SK-N-SH treated with all-trans-retinoic acid at 6 μM for 48 hours (cell line): ENCODE results near the gene MAPK7.

ENCODE experiments used
- ATAC-seq: fragments of 200-7000 bp; cut with Tn5 transposase; 3 replicates; pipeline ENCODE4 v1.9.1; 2020; ENCODE audit warnings: mild to moderate bottlenecking, moderate library complexity
- ARNTL ChIP-seq: fragments of 450-650 bp; formaldehyde crosslinking; IDR thresholded peaks from 2 replicates; pipeline ENCODE4 v1.5.0; 2020; ENCODE audit warnings: low read depth, mild to moderate bottlenecking, moderate library complexity, borderline replicate concordance
- BACH2 ChIP-seq: fragments of 250-450 bp; sonication (Bioruptor Pico); IDR thresholded peaks from 2 replicates; pipeline ENCODE4 v1.9.0; 2021; ENCODE audit warnings: mild to moderate bottlenecking, borderline replicate concordance
- CSDC2 ChIP-seq: fragments of 250-450 bp; sonication (Bioruptor Pico); IDR thresholded peaks from 2 replicates; pipeline ENCODE4 v1.5.0; 2020; ENCODE audit warnings: mild to moderate bottlenecking, moderate library complexity
- ESRRG ChIP-seq: fragments of 250-450 bp; sonication (Bioruptor Pico); IDR thresholded peaks from 2 replicates; pipeline ENCODE4 v1.6.1; 2021; ENCODE audit warnings: mild to moderate bottlenecking
- GLIS3 ChIP-seq: fragments of 250-450 bp; sonication (Bioruptor Pico); IDR thresholded peaks from 2 replicates; pipeline ENCODE4 v1.5.0; 2020; ENCODE audit warnings: mild to moderate bottlenecking, moderate library complexity
- ISL1 ChIP-seq: fragments of 250-450 bp; sonication (Bioruptor Pico); IDR thresholded peaks from 2 replicates; pipeline ENCODE4 v2.1.2; 2022; ENCODE audit warnings: mild to moderate bottlenecking, moderate library complexity
- OSR1 ChIP-seq: fragments of 250-450 bp; sonication (Bioruptor Pico); IDR thresholded peaks from 2 replicates; pipeline ENCODE4 v1.8.0; 2022; ENCODE audit warnings: moderate library complexity, mild to moderate bottlenecking, inconsistent platforms
- PPARA ChIP-seq: fragments of 250-450 bp; sonication (Bioruptor Pico); IDR thresholded peaks from 2 replicates; pipeline ENCODE4 v1.5.0; 2020; ENCODE audit warnings: mild to moderate bottlenecking, borderline replicate concordance
- RARB ChIP-seq: fragments of 250-450 bp; sonication (Bioruptor Pico); IDR thresholded peaks from 2 replicates; pipeline ENCODE4 v1.8.0; 2021; ENCODE audit warnings: mild to moderate bottlenecking, moderate library complexity
- SNAI2 ChIP-seq: fragments of 250-450 bp; sonication (Bioruptor Pico); IDR thresholded peaks from 2 replicates; pipeline ENCODE4 v1.5.0; 2020; ENCODE audit warnings: mild to moderate bottlenecking, moderate library complexity
- TCF4 ChIP-seq: fragments of 250-450 bp; sonication (Bioruptor Pico); IDR thresholded peaks from 2 replicates; pipeline ENCODE4 v1.8.0; 2021; ENCODE audit warnings: mild to moderate bottlenecking, moderate library complexity, borderline replicate concordance
- TOX ChIP-seq: fragments of 250-450 bp; sonication (Bioruptor Pico); IDR thresholded peaks from 2 replicates; pipeline ENCODE4 v1.8.0; 2021; ENCODE audit warnings: mild to moderate bottlenecking, moderate library complexity, borderline replicate concordance
- ZC3H10 ChIP-seq: fragments of 250-450 bp; sonication (Bioruptor Pico); IDR thresholded peaks from 2 replicates; pipeline ENCODE4 v1.5.1; 2021; ENCODE audit warnings: mild to moderate bottlenecking, moderate library complexity
- ZFP3 ChIP-seq: fragments of 250-450 bp; sonication (Bioruptor Pico); IDR thresholded peaks from 2 replicates; pipeline ENCODE4 v1.5.0; 2020; ENCODE audit warnings: mild to moderate bottlenecking, moderate library complexity
- ZFP30 ChIP-seq: fragments of 450-650 bp; formaldehyde crosslinking; IDR thresholded peaks from 2 replicates; pipeline ENCODE4 v1.5.0; 2022; ENCODE audit warnings: mild to moderate bottlenecking, moderate library complexity
- ZNF565 ChIP-seq: fragments of 450-650 bp; formaldehyde crosslinking; conservative IDR thresholded peaks from 2 replicates; pipeline ENCODE4 v1.5.0; 2020; ENCODE audit warnings: low read depth, mild to moderate bottlenecking, moderate library complexity
- ZNF70 ChIP-seq: fragments of 450-650 bp; formaldehyde crosslinking; IDR thresholded peaks from 2 replicates; pipeline ENCODE4 v1.5.0; 2020; ENCODE audit warnings: mild to moderate bottlenecking, moderate library complexity
- TF ChIP-seq, protein P1 (sequence below): fragments of 250-450 bp; sonication (Bioruptor Pico); IDR thresholded peaks from 2 replicates; pipeline ENCODE4 v1.5.1; 2020; ENCODE audit warnings: low read depth, mild to moderate bottlenecking, moderate library complexity
- TF ChIP-seq, protein P2 (sequence below): fragments of 250-450 bp; sonication (Bioruptor Pico); IDR thresholded peaks from 2 replicates; pipeline ENCODE4 v1.5.0; 2020; ENCODE audit warnings: mild to moderate bottlenecking, moderate library complexity
- TF ChIP-seq, protein P3 (sequence below): fragments of 250-450 bp; sonication (Bioruptor Pico); IDR thresholded peaks from 2 replicates; pipeline ENCODE4 v1.8.0; 2020; ENCODE audit warnings: mild to moderate bottlenecking, moderate library complexity, borderline replicate concordance
- TF ChIP-seq, protein P4 (sequence below): fragments of 250-450 bp; sonication (Bioruptor Pico); IDR thresholded peaks from 2 replicates; pipeline ENCODE4 v1.5.1; 2021; ENCODE audit warnings: mild to moderate bottlenecking, moderate library complexity

The MAPK7 gene

DNA sequence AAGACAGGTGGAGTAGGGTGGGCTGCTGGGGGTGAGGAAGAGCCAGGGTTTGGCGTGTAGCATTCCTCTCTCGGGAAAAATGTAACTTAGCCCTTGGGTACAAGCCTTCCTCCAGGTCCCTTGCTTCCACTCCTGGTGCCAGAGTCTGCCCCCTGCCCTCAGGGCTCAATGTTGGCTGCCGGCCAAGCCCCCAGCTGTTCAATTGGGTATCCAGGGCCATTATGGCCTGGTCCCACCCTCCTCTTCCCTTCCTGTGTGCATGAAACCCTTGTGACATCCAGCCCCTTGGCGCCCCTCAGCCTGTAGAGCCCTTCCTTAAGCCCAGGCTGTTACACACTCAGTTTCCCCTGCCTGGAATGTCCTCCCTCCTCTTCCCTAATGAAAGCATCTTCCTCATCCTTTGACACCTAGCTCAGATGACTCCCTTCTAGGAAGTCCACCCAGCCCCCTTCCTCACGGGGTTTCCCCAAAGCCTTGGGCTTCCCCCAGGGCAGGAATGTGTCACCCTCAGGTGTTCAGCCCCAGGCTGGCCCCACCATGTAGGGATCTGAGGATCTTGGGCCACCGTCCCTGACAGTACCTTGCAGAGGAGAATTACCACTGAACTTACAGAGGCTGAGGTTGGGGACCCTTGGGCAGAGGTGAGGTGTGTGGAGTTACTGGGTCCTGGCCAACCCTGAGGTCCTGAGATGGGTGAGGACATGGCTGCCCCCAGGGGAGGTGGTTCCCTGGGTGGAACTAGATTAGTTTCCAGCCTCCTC lies 45.7 kb upstream of the MAPK7 start:
- ATAC-seq, result no peak
- TF ChIP-seq ZNF70 (CRISPR knock-in tag) (no peak), TCF4 (no peak), ARNTL (CRISPR knock-in tag) (no peak), SNAI2 (CRISPR knock-in tag) (no peak), ZFP3 (CRISPR knock-in tag) (no peak), TOX (CRISPR knock-in tag) (no peak), ISL1 (CRISPR knock-in tag) (no peak), CSDC2 (CRISPR knock-in tag) (no peak), ZFP30 (CRISPR knock-in tag) (no peak), OSR1 (CRISPR knock-in tag) (no peak), RARB (CRISPR knock-in tag) (no peak), PPARA (no peak), ZC3H10 (CRISPR knock-in tag) (no peak), BACH2 (CRISPR knock-in tag) (no peak)
- TF ChIP-seq, protein P1, sequence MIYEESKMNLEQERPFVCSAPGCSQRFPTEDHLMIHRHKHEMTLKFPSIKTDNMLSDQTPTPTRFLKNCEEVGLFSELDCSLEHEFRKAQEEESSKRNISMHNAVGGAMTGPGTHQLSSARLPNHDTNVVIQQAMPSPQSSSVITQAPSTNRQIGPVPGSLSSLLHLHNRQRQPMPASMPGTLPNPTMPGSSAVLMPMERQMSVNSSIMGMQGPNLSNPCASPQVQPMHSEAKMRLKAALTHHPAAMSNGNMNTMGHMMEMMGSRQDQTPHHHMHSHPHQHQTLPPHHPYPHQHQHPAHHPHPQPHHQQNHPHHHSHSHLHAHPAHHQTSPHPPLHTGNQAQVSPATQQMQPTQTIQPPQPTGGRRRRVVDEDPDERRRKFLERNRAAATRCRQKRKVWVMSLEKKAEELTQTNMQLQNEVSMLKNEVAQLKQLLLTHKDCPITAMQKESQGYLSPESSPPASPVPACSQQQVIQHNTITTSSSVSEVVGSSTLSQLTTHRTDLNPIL (CRISPR knock-in tag), result no peak
- TF ChIP-seq, protein P2, sequence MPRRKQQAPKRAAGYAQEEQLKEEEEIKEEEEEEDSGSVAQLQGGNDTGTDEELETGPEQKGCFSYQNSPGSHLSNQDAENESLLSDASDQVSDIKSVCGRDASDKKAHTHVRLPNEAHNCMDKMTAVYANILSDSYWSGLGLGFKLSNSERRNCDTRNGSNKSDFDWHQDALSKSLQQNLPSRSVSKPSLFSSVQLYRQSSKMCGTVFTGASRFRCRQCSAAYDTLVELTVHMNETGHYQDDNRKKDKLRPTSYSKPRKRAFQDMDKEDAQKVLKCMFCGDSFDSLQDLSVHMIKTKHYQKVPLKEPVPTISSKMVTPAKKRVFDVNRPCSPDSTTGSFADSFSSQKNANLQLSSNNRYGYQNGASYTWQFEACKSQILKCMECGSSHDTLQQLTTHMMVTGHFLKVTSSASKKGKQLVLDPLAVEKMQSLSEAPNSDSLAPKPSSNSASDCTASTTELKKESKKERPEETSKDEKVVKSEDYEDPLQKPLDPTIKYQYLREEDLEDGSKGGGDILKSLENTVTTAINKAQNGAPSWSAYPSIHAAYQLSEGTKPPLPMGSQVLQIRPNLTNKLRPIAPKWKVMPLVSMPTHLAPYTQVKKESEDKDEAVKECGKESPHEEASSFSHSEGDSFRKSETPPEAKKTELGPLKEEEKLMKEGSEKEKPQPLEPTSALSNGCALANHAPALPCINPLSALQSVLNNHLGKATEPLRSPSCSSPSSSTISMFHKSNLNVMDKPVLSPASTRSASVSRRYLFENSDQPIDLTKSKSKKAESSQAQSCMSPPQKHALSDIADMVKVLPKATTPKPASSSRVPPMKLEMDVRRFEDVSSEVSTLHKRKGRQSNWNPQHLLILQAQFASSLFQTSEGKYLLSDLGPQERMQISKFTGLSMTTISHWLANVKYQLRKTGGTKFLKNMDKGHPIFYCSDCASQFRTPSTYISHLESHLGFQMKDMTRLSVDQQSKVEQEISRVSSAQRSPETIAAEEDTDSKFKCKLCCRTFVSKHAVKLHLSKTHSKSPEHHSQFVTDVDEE (CRISPR knock-in tag), result no peak
- TF ChIP-seq, protein P3, sequence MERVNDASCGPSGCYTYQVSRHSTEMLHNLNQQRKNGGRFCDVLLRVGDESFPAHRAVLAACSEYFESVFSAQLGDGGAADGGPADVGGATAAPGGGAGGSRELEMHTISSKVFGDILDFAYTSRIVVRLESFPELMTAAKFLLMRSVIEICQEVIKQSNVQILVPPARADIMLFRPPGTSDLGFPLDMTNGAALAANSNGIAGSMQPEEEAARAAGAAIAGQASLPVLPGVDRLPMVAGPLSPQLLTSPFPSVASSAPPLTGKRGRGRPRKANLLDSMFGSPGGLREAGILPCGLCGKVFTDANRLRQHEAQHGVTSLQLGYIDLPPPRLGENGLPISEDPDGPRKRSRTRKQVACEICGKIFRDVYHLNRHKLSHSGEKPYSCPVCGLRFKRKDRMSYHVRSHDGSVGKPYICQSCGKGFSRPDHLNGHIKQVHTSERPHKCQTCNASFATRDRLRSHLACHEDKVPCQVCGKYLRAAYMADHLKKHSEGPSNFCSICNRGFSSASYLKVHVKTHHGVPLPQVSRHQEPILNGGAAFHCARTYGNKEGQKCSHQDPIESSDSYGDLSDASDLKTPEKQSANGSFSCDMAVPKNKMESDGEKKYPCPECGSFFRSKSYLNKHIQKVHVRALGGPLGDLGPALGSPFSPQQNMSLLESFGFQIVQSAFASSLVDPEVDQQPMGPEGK (CRISPR knock-in tag), result no peak
- TF ChIP-seq, protein P4, sequence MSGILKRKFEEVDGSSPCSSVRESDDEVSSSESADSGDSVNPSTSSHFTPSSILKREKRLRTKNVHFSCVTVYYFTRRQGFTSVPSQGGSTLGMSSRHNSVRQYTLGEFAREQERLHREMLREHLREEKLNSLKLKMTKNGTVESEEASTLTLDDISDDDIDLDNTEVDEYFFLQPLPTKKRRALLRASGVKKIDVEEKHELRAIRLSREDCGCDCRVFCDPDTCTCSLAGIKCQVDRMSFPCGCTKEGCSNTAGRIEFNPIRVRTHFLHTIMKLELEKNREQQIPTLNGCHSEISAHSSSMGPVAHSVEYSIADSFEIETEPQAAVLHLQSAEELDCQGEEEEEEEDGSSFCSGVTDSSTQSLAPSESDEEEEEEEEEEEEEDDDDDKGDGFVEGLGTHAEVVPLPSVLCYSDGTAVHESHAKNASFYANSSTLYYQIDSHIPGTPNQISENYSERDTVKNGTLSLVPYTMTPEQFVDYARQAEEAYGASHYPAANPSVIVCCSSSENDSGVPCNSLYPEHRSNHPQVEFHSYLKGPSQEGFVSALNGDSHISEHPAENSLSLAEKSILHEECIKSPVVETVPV, result no peak

DNA sequence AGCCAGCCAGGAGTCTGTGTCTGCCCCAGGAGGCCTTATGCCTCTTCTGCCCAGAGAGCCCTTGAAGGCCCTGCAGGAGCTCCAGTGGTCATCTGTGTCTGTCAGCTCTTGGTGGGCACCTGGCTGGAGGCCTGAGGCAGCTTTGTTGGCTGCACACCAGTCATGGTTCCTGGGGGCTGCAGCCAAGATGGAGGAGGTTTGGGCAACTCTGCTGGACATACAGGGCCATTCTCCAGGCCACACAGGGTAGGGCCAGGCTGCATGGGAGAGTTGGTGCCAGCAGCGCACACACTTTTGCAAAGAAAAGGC lies 45.2 kb upstream of the MAPK7 start:
- TF ChIP-seq, protein P2 (CRISPR knock-in tag), result no peak
- TF ChIP-seq ZFP3 (CRISPR knock-in tag) (no peak), ESRRG (CRISPR knock-in tag) (no peak), TCF4 (no peak), RARB (CRISPR knock-in tag) (no peak), ZNF70 (CRISPR knock-in tag) (no peak), ZNF565 (CRISPR knock-in tag) (no peak), OSR1 (CRISPR knock-in tag) (no peak), ZFP30 (CRISPR knock-in tag) (no peak), SNAI2 (CRISPR knock-in tag) (no peak), ARNTL (CRISPR knock-in tag) (no peak), TOX (CRISPR knock-in tag) (no peak), GLIS3 (CRISPR knock-in tag) (no peak), PPARA (no peak), ZC3H10 (CRISPR knock-in tag) (no peak), CSDC2 (CRISPR knock-in tag) (no peak)
- TF ChIP-seq, protein P1 (CRISPR knock-in tag), result no peak
- TF ChIP-seq, protein P4, result no peak
- TF ChIP-seq, protein P3 (CRISPR knock-in tag), result no peak

More for the DNA sequence above, 45.2 kb upstream of the MAPK7 start:
- ATAC-seq, result no peak
